IPS-20b (cell line): Measurements from ENCODE around the gene PARD3.
"Not testable (repeated sequence)": the region's sequence is repeated elsewhere in the genome, so short reads cannot be mapped to it uniquely, and the experiment has no call there.

Experiments used
- H3K27ac ChIP-seq: one replicate; pipeline ENCODE4 v1.5.1; 2013; ENCODE audit warnings: low read length
- H3K27me3 ChIP-seq: 2 replicates; pipeline ENCODE4 v1.6.1; 2013; ENCODE audit warnings: mild to moderate bottlenecking, low read length, inconsistent platforms; ENCODE audit not compliant: insufficient read depth
- H3K36me3 ChIP-seq: 2 replicates; pipeline ENCODE4 v1.6.1; 2013; ENCODE audit warnings: low read depth, mild to moderate bottlenecking, inconsistent platforms, low read length, moderate library complexity; ENCODE audit not compliant: insufficient read depth
- H3K4me1 ChIP-seq: 2 replicates; pipeline ENCODE4 v1.6.1; 2013; ENCODE audit warnings: mild to moderate bottlenecking, control low read depth, inconsistent platforms, low read length, moderate library complexity; ENCODE audit not compliant: insufficient read depth
- H3K4me3 ChIP-seq: 2 replicates; pipeline ENCODE4 v1.5.1; 2013; ENCODE audit warnings: mild to moderate bottlenecking, low read length, inconsistent platforms
- H3K9ac ChIP-seq: 2 replicates; pipeline ENCODE4 v1.6.1; 2013; ENCODE audit warnings: low read depth, mild to moderate bottlenecking, inconsistent platforms, low read length, moderate library complexity
- H3K9me3 ChIP-seq: 2 replicates; pipeline ENCODE4 v1.6.1; 2013; ENCODE audit warnings: mild to moderate bottlenecking, low read depth, low read length, inconsistent platforms; ENCODE audit not compliant: insufficient read depth

Gene PARD3

GRCh38 chr10:34407324-34407805 lies 407.7 kb downstream of the PARD3 start:
- Histone ChIP-seq H3K36me3 (no peaks in the 10 kb centered on the region), H3K27me3 (no peaks in the 10 kb centered on the region), H3K27ac (no peak overlapping the region), H3K4me3 (no peak overlapping the region), H3K9ac (no peak overlapping the region), H3K9me3 (no peaks in the 10 kb centered on the region), H3K4me1 (peaks cover under 1% of the 10 kb centered on the region; the same call in 1 of the 2 replicates)

- H3K9ac ChIP-seq = no peak overlapping the region
- H3K36me3 ChIP-seq = no peaks in the 10 kb centered on the region
- H3K4me3 ChIP-seq = no peak overlapping the region
- no peak overlapping the region for H3K27ac ChIP-seq
- no peaks in the 10 kb centered on the region for H3K4me1 ChIP-seq
- no peaks in the 10 kb centered on the region for H3K9me3 ChIP-seq
- H3K27me3 ChIP-seq = no peaks in the 10 kb centered on the region
Measured at GRCh38 chr10:34406463-34407323, 408.4 kb downstream of the PARD3 start.

- H3K4me3 ChIP-seq = no peak overlapping the region
- H3K36me3 ChIP-seq = no peaks in the 10 kb centered on the region
- H3K27ac ChIP-seq = no peak overlapping the region
- no peak overlapping the region for H3K9ac ChIP-seq
- no peaks in the 10 kb centered on the region for H3K9me3 ChIP-seq
- H3K4me1 ChIP-seq = no peaks in the 10 kb centered on the region
- H3K27me3 ChIP-seq = no peaks in the 10 kb centered on the region
Measured at GRCh38 chr10:34405611-34406462, 409.3 kb downstream of the PARD3 start.

GRCh38 chr10:34403512-34403911 lies 411.6 kb downstream of the PARD3 start:
- no peak overlapping the region for H3K27ac ChIP-seq
- H3K36me3 ChIP-seq = no peaks in the 10 kb centered on the region
- no peaks in the 10 kb centered on the region for H3K27me3 ChIP-seq
- H3K9ac ChIP-seq = no peak overlapping the region
- no peak overlapping the region for H3K4me3 ChIP-seq
- H3K9me3 ChIP-seq = no peaks in the 10 kb centered on the region
- H3K4me1 ChIP-seq = no peaks in the 10 kb centered on the region

GRCh38 chr10:34400075-34400474 lies 415.0 kb downstream of the PARD3 start:
- Histone ChIP-seq H3K9me3 (no peaks in the 10 kb centered on the region), H3K27ac (no peak overlapping the region), H3K4me1 (peaks cover 4% of the 10 kb centered on the region; the same call in 1 of the 2 replicates), H3K4me3 (no peak overlapping the region), H3K36me3 (no peaks in the 10 kb centered on the region), H3K27me3 (no peaks in the 10 kb centered on the region), H3K9ac (no peak overlapping the region)

- Histone ChIP-seq H3K4me3 (no peak overlapping the region), H3K36me3 (no peaks in the 10 kb centered on the region), H3K27me3 (no peaks in the 10 kb centered on the region), H3K9me3 (no peaks in the 10 kb centered on the region), H3K27ac (no peak overlapping the region), H3K4me1 (peaks cover 4% of the 10 kb centered on the region; the same call in 1 of the 2 replicates), H3K9ac (no peak overlapping the region)
Measured at GRCh38 chr10:34399013-34399412, 416.1 kb downstream of the PARD3 start.

- Histone ChIP-seq H3K27ac (no peak overlapping the region), H3K4me3 (no peak overlapping the region), H3K9me3 (no peaks in the 10 kb centered on the region), H3K27me3 (no peaks in the 10 kb centered on the region), H3K9ac (no peak overlapping the region), H3K36me3 (no peaks in the 10 kb centered on the region), H3K4me1 (peaks cover 4% of the 10 kb centered on the region; the same call in 1 of the 2 replicates)
Measured at GRCh38 chr10:34397324-34397723, 417.8 kb downstream of the PARD3 start.

GRCh38 chr10:34396663-34397062 lies 418.4 kb downstream of the PARD3 start:
- Histone ChIP-seq H3K36me3 (no peaks in the 10 kb centered on the region), H3K27ac (no peak overlapping the region), H3K9me3 (no peaks in the 10 kb centered on the region), H3K4me1 (peaks cover 4% of the 10 kb centered on the region; the same call in 1 of the 2 replicates), H3K9ac (no peak overlapping the region), H3K27me3 (no peaks in the 10 kb centered on the region), H3K4me3 (no peak overlapping the region)

- Histone ChIP-seq H3K9me3 (no peaks in the 10 kb centered on the region), H3K27ac (no peak overlapping the region), H3K9ac (no peak overlapping the region), H3K36me3 (no peaks in the 10 kb centered on the region), H3K4me3 (no peak overlapping the region), H3K4me1 (peaks cover 14% of the 10 kb centered on the region; the same call in 1 of the 2 replicates), H3K27me3 (no peaks in the 10 kb centered on the region)
Measured at GRCh38 chr10:34392641-34393170, 422.4 kb downstream of the PARD3 start.

- not testable (repeated sequence) for H3K9me3 ChIP-seq, H3K4me3 ChIP-seq, H3K27me3 ChIP-seq, H3K36me3 ChIP-seq, H3K27ac ChIP-seq, H3K9ac ChIP-seq
- H3K4me1 ChIP-seq = peaks cover 10% of the 10 kb centered on the region; the same call in 1 of the 2 replicates
Measured at GRCh38 chr10:34391168-34391567, 423.9 kb downstream of the PARD3 start.

- Histone ChIP-seq H3K4me3 (no peak overlapping the region), H3K27me3 (no peaks in the 10 kb centered on the region), H3K4me1 (peaks cover 10% of the 10 kb centered on the region; the same call in 1 of the 2 replicates), H3K27ac (no peak overlapping the region), H3K9me3 (no peaks in the 10 kb centered on the region), H3K36me3 (no peaks in the 10 kb centered on the region), H3K9ac (no peak overlapping the region)
Measured at GRCh38 chr10:34389801-34390200, 425.3 kb downstream of the PARD3 start.
